ENCODE results near the gene PDE5A.

Gene PDE5A

DNA sequence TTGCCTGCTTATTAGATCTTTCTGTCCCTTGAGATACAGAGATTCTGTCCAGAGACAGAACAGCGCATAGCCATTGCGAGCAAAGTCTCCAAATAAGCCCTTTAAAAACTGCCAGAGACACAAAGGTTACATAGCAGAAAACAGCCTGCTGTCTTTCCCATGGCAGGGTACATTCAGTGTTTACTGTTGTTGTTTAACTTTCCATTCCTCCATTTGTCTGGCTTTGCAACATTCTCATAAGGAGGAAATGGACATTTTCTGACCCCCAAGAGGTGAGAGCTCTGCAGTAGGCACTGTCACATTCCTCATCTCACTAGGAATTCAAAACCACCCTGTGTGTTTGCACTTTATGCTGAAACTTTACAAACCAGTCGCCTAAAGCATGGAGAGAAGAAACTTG is 48.3 kb downstream of the PDE5A start:
- no peak for DNase-seq

DNA sequence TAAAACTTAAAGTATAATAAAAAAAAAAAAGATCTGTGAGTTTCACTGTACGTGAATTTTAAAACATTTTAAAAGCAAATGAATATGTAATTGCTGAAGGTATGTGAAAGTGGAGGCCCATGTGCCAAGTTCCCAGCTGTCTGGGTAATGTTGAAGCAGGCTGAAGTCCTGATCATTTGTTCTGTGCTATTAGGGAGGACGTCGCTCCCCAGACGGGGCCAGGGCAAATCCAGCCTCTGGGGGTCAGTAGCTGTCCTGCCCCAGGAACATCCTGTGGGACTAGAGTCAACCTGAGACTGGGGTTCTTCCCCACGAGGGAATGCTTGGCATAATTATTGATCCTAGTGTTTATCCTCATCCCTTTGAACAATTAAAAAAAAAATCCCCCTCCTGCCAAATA is 48.8 kb downstream of the PDE5A start:
- DNase-seq: no peak

DNA sequence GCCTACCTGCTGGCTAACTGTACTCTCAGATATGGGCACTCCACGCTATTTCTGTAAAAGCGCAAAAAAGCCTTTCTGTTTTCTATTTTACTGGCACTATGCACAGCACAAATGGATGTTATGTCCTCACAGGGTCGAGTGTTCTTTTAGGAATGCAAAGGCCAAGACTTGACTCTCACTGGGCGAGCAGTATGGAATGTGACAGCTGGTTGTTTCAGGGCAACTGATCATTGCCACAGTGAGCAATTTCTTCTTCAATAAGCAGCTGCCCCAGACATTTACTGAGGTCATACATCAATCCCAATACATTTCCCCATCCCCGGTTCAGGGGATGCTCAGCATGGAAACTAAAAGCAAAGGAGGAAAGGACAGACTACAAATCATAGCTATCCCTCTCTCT is 58.2 kb downstream of the PDE5A start:
- no peak for DNase-seq

DNA sequence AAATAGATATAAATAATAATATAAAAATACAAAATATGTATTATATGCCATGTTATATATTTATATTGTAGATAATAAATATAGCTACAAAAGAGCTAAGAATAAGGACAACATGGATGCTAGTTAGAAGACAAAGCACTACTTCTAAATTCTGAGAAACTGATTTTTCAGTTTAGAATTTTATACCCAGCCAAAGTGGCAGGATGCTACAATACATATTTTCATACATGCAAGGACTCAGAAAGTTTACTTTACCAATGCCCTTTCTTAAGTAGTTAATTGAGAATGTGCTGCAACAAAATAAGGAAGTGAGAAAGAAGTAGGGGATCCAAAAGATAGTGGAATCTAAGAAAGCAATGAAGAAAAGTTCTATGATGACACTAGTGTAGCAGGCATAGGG is 64.5 kb downstream of the PDE5A start:
- no peak for DNase-seq

DNA sequence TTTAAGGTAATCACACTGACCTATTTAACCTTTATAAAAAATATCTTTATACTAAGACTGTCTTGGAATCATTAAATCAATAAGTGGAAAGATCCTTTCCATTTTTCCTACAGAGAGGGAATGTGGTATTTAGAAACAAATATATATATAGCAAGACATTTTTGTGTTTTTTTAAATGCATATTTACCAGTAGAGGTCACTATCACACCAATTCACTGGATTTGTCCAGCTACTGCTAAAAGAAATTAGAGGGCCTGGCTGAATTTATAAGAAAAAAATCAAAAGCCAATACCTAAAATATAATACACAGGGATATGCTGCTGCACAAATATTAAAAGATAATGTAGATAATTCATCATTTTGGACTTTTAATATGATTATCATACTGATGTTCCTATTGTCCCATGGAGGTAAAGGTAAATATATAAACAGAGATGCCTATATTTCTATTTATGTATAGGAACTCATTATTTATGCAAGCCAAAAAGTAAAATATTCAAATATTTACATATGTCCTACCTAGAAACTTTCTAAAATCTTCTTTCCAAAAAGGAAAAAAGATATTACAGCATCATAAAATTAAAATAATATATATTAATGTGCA is 69.5 kb downstream of the PDE5A start:
- DNase-seq: no peak

DNA sequence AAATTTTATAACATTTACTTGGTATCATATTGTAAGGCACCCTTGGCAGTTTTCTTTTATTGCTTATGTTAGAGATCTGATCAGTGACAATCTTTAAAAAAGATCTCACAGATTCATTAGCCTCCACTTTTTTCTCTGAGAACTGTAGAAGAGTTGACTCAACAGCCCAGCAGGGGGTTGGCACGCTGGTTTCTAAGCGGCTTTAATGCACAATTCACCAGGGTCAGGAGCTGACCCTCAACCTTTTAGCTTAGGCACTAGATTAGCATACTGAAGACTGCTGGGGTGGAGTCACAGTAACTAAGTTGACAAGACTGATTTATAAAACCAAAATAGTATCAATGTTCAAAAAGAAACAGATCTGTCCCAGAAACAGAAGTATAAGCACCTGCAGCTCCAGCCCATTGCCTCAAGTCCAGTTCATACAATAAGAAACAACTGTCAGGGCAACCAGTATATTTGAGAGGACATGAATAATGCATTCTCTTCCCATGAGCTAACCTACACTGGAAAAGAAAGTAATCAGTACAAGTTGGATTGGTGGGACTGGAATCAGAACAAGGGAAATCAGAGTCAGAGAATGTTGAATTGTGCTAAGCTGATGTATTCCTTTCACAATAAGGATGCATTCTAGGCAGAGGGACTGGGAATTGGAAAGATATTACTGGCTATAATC is 77.6 kb downstream of the PDE5A start:
- no peak for DNase-seq

DNA sequence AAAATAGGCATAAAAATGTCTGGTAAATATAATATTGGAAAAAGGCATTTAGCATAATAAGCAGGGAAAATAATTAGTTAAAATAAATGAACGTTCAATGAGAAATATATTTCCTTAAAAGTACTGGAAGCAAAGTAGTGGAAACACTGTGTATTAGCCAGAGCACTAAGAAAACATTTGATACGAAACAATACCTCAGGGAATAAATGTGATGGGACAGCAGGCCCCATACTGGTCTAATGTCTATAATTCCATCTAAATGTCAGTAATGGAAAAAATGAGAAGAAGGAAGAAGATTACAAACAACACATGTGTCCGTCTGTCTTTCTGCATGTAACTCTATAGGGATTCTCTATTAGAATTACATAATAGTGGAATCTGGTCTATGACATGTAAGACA is 79.0 kb downstream of the PDE5A start:
- DNase-seq: no peak

DNA sequence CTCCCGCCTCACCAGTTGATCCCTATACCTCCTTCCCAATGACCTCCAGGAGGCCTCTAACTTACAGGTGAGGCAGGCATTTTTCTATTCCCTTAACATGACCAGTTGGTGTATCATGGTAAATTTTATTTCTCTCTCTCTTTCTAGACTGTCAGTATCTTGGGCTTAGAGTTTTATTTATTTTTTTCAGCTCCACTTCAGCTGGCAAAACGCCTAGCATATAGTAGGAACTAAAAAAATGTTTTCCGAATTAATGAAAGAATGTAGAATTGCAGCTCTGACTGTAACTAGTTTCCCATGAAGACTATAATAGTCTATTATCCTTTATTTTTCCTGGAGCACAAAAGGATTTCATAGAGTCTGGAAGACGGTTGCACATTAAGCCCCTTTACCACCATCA is 84.8 kb downstream of the PDE5A start:
- no peak for DNase-seq

DNA sequence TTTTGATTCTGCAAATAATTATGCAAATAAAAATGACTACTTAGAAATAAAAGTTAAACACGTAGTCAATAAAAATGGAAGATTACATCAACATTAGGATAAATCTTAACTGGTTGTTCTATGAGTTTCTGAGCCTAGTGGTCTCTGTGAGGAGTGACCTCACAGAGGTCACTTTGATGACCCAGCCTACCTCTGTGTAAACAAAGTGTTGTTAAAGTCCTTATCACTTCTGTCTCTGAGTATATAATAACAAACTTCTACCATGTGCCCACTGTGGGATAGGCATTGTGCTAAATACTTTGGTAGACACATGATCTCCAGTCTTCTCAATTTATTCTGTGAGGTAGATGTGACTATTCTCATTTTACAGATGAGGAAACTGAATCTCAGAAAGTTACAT is 85.4 kb downstream of the PDE5A start:
- no peak for DNase-seq

DNA sequence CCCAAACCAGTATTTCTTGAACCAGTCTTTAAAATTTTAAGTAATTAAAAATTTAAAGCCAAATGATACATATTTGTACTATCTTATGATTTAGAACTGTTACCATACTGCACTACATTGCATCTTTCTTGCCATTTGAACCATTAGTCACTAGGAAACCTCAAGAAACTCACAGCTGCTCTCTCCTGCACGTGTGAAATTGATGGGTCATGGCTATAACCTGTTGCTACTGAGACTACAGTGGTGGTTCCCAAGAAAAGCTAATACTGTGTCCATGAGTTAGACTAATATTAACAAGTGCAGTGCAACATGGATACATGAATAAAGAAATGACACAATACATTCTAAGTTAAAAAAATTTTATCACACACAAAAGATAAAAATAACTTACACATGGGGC is 88.4 kb downstream of the PDE5A start:
- no peak for DNase-seq

DNA sequence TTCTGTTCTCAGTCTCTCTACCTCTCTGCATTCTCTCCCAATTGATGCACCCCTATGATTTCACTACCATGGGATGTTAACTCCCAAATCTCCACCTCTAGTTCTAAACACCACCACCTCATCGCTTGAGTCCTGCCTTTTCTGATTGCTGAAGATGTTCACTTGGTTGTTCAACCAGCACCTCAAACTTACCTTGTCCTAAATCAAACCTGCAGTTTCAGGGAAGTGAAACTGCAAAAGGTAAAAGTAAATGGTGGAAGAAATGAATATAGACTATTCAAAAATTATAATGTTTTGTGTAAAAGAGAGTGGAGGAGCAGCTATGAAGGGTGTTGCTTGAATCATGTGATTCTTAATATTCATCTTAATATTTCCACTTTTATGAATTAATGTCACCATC is 91.0 kb downstream of the PDE5A start:
- no peak for DNase-seq

DNA sequence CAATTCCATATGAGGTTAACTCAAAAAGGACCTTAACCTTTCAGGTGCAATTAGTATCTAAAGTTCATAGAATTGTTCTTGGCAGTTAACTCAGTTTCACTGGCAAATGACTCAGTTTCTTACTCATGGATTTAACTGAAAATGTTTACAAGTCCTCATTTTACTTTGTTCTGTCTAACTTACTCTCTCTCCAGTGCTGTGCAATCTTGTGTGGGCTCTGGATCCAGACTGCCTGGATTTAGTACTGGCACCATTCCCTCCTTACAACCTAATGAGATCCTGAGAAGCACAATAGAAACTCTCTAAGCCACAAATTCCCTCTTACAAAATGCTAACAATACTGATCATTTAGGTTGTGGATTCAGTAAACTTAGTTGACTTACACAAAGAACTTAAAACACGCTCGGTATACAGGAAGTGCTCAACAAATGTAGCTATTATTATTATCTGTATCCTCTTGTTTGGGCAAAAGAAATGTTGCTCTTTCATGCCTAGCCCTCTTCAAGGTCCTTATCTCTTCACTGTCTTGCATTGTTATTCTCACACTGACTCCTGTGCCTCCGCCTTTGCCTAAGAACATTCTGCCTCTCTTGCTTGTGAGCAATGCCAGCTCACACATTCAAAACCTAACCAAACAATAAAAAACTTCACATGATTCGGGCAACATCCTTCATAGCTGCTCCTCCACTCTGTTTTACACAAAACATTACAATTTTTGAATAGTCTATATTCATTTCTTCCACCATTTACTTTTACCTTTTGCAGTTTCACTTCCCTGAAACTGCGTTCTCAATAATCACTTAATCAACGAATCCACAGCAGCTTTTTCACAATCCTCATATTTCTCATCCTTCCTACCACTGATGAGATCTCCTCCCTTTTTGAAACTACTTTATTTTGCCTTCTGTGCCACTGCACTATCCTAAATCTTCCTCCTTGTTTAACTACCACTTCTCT is 91.8 kb downstream of the PDE5A start:
- DNase-seq: no peak

DNA sequence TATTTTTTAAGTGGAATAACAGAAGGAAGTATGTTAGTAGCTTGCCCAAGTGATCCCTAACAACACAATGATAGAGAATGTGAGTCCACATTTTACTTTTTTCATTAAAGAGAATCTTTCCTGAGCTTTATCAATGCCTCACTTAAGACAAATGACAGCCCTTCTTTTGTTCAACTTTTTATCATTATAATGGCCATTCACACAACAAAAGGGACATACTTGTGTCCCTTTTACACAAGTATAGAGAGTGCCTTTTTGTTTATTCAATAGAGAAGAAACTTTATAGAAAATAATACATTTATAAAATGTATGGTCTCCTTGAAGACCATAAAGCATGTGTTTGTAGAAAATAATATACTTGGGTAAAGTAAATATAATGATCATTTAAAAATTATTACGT is 96.3 kb downstream of the PDE5A start:
- no peak for DNase-seq

DNA sequence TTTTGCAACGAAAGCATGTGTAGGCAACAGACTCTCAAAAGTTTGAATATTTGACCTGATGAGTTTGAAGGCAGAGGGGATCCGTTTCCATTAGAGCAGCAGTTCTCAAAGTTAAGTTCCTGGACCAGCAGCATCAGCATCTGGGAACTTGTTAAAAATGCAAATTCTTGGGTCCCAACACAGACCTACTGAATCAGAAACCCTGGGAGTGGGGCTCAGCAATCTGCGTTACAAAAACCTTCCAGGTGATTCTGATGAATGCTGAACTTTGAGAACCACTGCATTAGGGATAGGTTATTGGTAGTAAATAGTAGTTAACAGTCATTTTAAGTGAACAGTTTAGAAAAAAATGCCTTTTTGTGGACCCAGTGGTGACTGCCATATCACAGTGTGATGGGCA is 98.8 kb downstream of the PDE5A start:
- DNase-seq: no peak

DNA sequence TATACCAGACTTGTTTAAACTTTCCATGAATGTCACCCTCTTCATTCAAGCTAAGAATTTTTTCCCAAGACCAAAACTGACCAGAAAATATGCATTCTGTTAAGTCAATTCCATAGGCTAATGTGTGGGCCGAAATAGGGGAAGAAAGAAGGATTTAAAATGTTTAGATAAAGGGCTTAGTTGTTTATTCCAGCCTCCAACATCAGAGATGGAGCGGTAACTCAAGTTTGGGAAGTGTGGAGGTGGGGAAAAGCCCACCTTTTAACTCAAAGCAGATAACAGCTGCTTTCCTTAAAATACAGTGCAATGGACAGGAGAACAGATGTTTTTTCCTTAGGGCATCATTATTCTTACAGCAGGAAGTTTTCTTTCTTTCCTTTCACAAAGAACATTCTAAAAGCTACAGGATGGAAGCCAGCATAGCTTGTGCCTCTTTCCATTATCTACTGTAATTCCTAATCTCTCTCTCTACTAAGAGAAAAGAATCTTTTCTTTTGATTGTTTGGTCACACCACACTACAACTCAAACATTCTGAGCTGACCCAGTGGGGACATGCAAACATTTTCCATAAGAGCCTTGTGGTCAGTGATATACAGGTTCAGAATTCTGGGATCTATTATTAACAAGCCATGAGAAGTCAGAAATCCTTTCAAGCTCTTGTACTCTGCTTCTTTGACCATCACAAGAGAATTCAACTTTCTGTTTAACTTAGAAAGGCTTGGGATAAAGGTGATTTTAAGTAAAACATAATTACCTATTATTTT is 101.6 kb downstream of the PDE5A start:
- DNase-seq: no peak

DNA sequence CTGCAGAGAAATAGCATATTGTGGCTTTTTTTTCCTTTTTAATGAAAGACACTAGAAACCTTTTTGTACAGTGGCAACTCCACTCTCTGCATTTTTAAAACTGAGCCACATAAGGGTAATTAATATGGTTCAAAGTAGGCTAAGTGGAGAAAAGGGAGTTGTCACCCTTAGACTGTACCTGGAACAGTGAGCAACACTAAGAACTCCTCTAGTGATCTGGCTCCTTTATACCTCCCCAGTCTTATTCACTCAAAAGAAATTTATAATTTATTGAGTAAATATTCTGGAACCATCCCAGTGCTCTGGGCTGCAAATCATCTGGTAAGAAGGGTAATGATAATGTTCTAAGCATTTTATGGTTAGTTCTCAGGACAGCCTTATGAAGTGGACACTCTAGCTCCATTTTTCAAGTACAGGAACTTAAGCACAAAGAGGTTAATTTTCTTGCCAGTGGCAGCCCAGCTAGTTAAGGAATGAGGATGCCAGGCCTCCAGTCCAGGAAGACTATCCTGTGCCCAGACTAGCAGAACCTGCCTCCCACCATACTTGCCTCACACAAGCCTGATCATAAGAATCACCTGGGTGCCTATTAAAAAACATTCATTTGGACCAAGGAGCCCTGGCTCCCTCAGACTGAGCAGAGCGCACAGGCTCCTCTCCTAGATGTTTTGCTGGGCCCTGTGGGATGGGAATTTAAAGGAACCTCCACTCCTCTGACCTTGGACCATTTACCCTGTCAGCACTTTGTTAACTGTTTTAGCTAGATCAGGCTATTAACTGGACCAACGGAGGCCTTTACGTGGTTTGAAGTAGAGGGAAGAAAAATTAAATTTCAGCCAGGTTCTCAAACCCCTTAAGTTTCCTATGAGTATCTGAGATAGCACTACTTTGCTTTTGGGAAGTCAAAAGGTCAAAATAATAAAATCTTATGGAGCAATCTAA is 102.6 kb downstream of the PDE5A start:
- DNase-seq: no peak

DNA sequence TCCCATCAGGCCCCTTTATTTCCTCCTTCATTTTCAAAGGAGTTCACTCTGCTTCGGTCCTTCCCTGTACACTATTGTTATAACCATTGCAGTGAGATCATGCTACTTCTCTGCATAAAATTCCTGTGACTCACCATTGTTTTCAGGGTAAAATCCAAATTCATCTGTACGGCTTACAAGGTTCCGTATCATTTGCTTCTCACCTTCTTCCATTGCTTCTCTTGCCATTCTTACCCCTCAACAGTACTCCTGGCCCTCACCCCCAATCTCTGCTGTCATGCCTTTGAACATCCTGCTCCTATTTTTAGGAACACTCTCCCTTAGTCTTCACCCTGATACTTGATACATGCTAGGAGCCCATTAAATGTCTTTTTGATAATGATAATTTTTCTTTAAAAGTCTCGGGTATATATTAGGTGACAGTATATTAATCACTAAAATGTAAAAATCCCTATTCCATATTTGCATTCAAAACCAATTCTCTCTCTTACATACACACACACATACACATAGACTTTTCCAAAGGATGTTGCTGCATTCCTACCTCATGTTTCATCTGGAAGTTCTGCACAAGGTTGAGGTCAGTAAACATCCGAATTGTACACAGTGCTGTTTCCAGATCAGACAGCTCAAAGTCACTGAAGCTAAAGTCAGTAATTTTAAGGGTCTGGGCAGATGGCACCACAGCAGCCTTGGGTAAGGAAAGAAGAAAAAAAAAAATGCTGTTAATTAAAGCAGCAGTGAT is 103.4 kb downstream of the PDE5A start:
- no peak for DNase-seq

DNA sequence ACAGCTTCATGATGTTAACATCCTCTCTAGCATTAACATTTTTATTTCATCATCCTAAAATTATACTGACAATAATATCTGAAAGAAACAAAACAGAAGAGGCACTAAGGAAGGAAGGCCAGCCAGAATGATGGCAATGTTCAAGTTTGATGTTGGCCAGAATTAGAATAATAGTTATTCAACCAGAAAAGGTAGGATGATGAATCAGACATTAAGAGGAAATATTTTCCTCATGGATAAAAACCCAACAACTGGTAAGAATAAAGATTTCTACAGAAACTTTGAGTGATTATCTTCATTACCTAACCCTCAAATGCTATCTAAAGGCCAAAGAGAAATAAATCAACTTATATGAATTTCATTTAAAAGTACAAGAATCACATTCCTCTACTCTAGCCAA is 105.2 kb downstream of the PDE5A start:
- DNase-seq: no peak

DNA sequence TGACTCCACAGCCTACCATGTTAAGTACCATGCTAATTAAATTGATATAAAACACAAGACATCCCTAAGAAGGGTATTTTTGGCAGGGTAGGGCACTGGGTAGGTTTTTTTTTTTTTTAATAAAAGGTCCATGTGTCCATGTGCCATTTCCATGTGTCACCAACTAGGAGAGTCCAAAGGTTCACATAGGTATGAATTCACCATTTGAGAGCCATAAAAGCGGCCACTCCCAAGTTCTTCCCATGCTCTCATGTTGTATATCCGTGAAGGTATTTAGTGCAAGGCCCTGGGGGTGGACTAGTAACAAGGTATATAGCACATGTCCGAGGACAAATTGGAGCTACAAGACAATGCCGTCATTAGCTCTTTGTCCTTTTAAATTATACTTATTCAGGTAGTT is 107.3 kb downstream of the PDE5A start:
- DNase-seq: no peak

DNA sequence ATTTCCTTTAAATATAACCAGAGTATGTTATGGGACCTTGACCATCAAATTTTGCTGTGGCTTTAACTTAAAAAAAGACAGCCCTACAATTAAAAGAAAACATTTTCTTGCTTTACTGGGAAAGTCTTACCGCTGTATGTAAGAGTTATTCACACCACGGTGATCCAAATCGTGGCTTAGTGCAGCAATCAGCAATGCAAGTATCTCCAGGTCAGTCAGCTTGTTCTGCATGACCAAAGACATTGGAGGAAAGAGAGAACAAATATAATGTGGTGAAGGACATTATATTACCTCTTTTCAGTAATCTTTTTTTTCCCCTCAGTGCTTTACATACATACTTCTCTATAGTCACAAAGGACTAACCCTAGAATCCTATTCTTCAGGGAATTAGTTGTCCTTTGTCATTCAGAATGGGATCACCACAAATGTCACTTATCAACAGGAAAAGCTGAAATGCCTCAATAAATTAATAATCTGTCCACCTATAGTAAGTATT is 109.6 kb downstream of the PDE5A start:
- DNase-seq: no peak

DNA sequence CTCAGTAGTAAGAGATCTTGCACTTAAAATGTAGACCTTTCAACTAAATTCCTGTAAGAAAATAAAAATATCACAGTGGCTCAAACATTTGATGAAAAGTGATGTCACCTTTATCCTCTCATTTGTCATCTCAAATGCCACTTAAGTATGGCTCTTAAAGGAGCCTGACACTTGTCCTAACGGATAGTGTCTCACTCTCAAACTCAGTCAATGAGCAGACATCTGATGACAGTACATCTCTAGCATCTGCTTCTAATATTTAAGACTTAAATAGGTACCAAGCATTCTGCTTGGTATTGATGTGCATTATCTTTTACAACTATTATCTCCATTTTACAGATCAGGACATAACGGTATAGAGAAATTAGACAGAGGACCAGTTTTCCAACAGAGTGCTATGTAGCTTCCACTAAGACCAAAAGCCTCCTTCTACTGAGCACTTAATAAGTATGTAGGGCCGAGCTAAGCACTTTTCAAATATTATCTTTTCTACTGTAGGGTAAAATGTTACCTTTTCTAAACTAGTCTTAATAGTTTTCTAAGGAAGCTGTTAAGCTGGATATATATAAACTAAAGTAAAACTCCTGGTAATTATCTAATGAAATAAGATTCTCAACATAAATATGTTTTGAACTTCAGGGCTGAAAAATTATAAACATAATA is 110.2 kb downstream of the PDE5A start:
- DNase-seq: no peak
